Peyer's patch (tissue), 4 donors: ENCODE data around the gene TIMM21.

Experiments used
- CTCF ChIP-seq, 6 experiments: fragments of 450-650 bp in 4 of 6; fragments of 200-600 bp in 2 of 6; sonication (generic) in 1 of 6; IDR thresholded peaks; one replicate each; pipeline ENCODE4 v1.5.1; 2017 to 2019; ENCODE audit warnings: antibody characterized with exemption in 6 of 6, mild to moderate bottlenecking in 3 of 6, moderate library complexity in 1 of 6
- POLR2A ChIP-seq, 2 donors: fragments of 450-650 bp; IDR thresholded peaks; one replicate each; pipeline ENCODE4 v1.5.1; 2017; ENCODE audit warnings: antibody characterized with exemption in 2 of 2, mild to moderate bottlenecking in 2 of 2, moderate library complexity in 2 of 2

GRCh38 chr18:74197705-74198341 is 49.5 kb downstream of the TIMM21 start:
- TF ChIP-seq CTCF (IDR thresholded peaks at IDR 0.05) (no peak), POLR2A (IDR thresholded peaks at IDR 0.05) (no peak)
